ENCODE measurements around the gene TMEM259. TPM values are rescaled to one million over a fixed set of nuclear protein-coding genes. Genes with fewer than 3 reads are reported as not detected.

The TMEM259 gene
- total and polyA plus RNA-seq, 2 donors (not counting 3 experiments of a cell fraction or from before 2014, with no cell fraction given), result 142 to 297 TPM

DNA sequence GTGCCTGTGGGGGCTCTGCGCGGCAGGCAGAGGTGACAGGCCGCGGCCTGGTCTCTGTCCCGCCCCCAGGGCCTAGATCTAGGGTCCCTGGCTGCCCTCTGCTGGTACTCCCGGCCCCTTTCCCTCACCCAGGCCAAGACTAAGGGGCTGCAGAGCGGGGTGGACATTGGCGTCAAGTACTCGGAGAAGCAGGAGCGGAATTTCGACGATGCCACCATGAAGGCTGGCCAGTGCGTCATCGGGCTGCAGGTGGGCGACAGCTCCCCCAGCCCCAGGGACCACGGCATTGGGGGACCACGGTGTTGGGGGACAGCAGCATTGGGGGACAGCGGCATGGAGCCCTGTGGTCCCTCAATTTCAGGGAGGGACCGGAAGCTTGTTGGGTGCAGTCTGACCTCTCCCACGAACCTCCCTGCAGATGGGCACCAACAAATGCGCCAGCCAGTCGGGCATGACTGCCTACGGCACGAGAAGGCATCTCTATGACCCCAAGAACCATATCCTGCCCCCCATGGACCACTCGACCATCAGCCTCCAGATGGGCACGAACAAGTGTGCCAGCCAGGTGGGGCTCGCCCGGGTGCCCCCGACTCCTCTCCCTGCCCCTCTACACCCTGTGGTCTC, 15.2 kb upstream of the TMEM259 start:
- no peak for DNase-seq (ENCODE audit: low read depth, low spot score)
- Histone ChIP-seq H4K20me1 (replicated peaks; ENCODE audit: control insufficient read depth, extremely low read depth, insufficient read depth, low read length) (no peaks in the 10 kb centered on the region), H3K4me2 (ENCODE audit: insufficient read depth, low read length) (no peak overlapping the region), H3K79me2 (ENCODE audit: control insufficient read depth, insufficient read depth, low read length) (peaks cover 4% of the 10 kb centered on the region), H3K27me3 (ENCODE audit: control insufficient read depth in 2 of 2, insufficient read depth in 2 of 2, low read length in 2 of 2) (no peaks in the 10 kb centered on the region), H3K4me3 (replicated peaks in 1 of 3; ENCODE audit: insufficient read depth in 1 of 3, low read depth in 1 of 3, low read length in 3 of 3) (no peak overlapping the region), H3K9me3 (replicated peaks; ENCODE audit: control insufficient read depth, insufficient read depth, low read length) (no peaks in the 10 kb centered on the region), H3K9ac (replicated peaks; ENCODE audit: extremely low read depth, insufficient read depth, low read length) (no peak overlapping the region), H3K4me1 (ENCODE audit: control insufficient read depth, extremely low read depth, insufficient read depth, low read length) (peaks cover 25% of the 10 kb centered on the region), H3K9me1 (replicated peaks; ENCODE audit: control insufficient read depth, extremely low read depth, insufficient read depth, low read length) (no peaks in the 10 kb centered on the region), H2AFZ (ENCODE audit: low read depth, low read length) (no peak overlapping the region), H3K36me3 (ENCODE audit: control insufficient read depth in 2 of 2, extremely low read depth in 1 of 2, insufficient read depth in 2 of 2, low read length in 2 of 2) (peaks cover 13 to 22% of the 10 kb centered on the region in 2 experiments), H3K27ac (ENCODE audit: insufficient read depth, low read depth, low read length) (no peak overlapping the region)
- intact Hi-C loops (cut with micrococcal nuclease), result no loop called here
- ChIA-PET POLR2A (no interaction called here), CTCF (no interaction called here)
- BruUV-seq (replicated peaks), result no TSS peak
- TF ChIP-seq EZH2 (IDR thresholded peaks at IDR 0.05; ENCODE audit: borderline replicate concordance, low read depth, low read length, severe bottlenecking) (no peak), JUN (IDR thresholded peaks at IDR 0.05; ENCODE audit: borderline replicate concordance, insufficient read depth, insufficient read length, low read depth) (no peak), POLR2A (IDR thresholded peaks at IDR 0.05; ENCODE audit: low read depth, low read length) (no peak), GATA2 (IDR thresholded peaks at IDR 0.05; ENCODE audit: insufficient read depth, insufficient read length, low read depth, low read length) (no peak), MYC (IDR thresholded peaks at IDR 0.05; ENCODE audit: low read depth, low read length) (no peak), FOS (IDR thresholded peaks at IDR 0.05; ENCODE audit: borderline replicate concordance, insufficient read depth, low read length) (no peak), POLR2AphosphoS5 (IDR thresholded peaks at IDR 0.05; ENCODE audit: insufficient read depth, low read depth, low read length) (no peak)
- TF ChIP-seq, protein P1, sequence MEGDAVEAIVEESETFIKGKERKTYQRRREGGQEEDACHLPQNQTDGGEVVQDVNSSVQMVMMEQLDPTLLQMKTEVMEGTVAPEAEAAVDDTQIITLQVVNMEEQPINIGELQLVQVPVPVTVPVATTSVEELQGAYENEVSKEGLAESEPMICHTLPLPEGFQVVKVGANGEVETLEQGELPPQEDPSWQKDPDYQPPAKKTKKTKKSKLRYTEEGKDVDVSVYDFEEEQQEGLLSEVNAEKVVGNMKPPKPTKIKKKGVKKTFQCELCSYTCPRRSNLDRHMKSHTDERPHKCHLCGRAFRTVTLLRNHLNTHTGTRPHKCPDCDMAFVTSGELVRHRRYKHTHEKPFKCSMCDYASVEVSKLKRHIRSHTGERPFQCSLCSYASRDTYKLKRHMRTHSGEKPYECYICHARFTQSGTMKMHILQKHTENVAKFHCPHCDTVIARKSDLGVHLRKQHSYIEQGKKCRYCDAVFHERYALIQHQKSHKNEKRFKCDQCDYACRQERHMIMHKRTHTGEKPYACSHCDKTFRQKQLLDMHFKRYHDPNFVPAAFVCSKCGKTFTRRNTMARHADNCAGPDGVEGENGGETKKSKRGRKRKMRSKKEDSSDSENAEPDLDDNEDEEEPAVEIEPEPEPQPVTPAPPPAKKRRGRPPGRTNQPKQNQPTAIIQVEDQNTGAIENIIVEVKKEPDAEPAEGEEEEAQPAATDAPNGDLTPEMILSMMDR (IDR thresholded peaks at IDR 0.05; ENCODE audit: extremely low read depth in 1 of 2, insufficient read depth in 1 of 2, low read depth in 1 of 2, low read length in 2 of 2), result no peak
- TF ChIP-seq, protein P2, sequence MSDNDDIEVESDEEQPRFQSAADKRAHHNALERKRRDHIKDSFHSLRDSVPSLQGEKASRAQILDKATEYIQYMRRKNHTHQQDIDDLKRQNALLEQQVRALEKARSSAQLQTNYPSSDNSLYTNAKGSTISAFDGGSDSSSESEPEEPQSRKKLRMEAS (IDR thresholded peaks at IDR 0.05; ENCODE audit: insufficient read depth, insufficient read length), result no peak
- FAIRE-seq, result no peak
- dilution Hi-C loops (cut with MboI; ENCODE audit: extremely low pct_ligation_motif_present, low sequenced_read_pairs), result no loop called here
